Measurements from ENCODE around the gene MEP1A.

DNA sequence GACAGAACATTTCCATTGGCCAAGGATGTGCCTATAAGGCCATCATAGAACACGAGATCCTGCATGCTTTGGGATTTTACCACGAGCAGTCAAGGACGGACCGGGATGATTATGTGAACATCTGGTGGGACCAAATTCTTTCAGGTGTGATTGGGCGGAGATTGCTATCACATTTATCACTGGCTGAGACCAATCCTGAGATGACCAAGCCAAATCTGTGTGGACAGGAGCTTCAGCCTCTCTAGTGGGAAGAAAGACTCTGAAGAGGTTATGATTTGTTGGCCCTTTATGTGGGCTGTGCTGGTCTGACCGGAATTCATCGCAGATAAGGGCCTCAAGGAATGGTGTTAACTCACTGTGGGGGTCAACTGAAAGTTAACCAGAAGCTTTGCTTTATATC is 26.4 kb downstream of the MEP1A start:
- TF ChIP-seq, protein P1, sequence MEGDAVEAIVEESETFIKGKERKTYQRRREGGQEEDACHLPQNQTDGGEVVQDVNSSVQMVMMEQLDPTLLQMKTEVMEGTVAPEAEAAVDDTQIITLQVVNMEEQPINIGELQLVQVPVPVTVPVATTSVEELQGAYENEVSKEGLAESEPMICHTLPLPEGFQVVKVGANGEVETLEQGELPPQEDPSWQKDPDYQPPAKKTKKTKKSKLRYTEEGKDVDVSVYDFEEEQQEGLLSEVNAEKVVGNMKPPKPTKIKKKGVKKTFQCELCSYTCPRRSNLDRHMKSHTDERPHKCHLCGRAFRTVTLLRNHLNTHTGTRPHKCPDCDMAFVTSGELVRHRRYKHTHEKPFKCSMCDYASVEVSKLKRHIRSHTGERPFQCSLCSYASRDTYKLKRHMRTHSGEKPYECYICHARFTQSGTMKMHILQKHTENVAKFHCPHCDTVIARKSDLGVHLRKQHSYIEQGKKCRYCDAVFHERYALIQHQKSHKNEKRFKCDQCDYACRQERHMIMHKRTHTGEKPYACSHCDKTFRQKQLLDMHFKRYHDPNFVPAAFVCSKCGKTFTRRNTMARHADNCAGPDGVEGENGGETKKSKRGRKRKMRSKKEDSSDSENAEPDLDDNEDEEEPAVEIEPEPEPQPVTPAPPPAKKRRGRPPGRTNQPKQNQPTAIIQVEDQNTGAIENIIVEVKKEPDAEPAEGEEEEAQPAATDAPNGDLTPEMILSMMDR (IDR thresholded peaks at IDR 0.05; ENCODE audit: low read depth, low read length), result no peak
- TF ChIP-seq EZH2phosphoT487 (IDR thresholded peaks at IDR 0.05; ENCODE audit: low read depth), result no peak

All from OCI-LY3 (cell line).